ENCODE measurements around the gene PPFIBP1. TPM values are rescaled to one million over a fixed set of nuclear protein-coding genes. Genes with fewer than 3 reads are reported as not detected.
"Not testable (repeated sequence)": the region's sequence is repeated elsewhere in the genome, so short reads cannot be mapped to it uniquely, and the experiment has no call there.

PPFIBP1 gene
- total RNA-seq, 1 donor from 2014 or later: 103 TPM

GRCh38 chr12:27652174-27652763 is 128.3 kb downstream of the PPFIBP1 start:
- DNase-seq (ENCODE audit: low read depth): peak; percentile 88

GRCh38 chr12:27653661-27654060 is 129.7 kb downstream of the PPFIBP1 start:
- no peak for DNase-seq (ENCODE audit: low read depth)

DNA sequence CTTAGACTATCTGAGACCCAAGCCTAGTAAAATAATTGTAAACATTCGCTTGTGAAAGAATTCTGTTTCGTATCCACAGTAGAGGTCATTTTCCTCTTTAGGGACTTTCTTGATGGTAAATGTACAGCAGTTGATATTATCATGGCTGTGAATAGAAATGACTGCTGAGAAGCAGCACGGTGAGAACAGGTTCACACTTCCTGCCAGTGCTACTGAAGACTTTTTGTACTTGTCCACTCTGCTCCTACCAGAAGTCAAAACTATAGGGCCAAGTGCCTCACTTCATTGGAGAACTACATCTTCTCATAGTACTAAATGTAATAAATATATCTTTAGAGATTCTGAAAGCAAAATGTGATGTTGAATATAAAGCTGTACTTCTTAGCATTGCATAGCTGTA is 131.5 kb downstream of the PPFIBP1 start:
- DNase-seq (ENCODE audit: low read depth): not testable (repeated sequence)

- no peak for DNase-seq (ENCODE audit: low read depth)
These were observed 133.3 kb downstream of the PPFIBP1 start for GRCh38 chr12:27657296-27657695.

DNA sequence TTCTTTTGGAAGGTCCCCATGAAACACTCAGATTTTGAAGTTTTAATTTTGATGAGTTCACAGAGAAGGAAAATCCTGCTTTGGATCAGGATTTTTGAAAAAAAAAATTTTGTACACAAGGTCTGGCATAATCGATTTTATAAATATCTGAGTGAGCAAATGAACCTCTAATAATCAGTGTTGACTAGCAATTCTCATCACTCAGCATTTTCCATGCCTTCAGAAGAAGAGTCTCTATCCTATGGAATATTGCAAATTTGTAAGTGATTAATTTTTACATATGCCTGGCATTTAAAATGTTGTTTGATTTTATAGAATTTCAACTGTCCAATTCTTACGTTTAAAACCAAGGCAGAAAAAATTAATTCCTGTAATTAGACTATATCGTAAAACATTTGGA is 141.7 kb downstream of the PPFIBP1 start:
- no peak for DNase-seq (ENCODE audit: low read depth)

DNA sequence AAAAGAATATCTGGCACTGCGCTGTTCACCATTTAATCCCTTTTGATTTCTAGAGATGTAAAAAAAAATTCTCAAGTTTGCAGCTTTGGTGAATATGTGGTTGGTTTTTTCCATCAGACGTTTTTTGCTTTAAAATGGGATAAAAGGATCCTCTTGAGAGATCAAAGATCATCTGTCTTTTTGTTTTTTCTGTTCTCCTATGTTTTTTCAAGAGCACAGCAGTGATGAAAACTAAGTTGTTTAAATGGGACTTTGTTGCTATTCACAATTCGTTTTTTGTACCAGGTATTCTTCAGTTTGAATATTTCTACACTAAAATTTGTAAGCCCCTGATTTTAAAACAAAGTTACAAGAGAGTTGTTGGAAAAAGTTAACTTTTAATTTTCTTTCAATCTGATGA is 142.5 kb downstream of the PPFIBP1 start:
- no peak for DNase-seq (ENCODE audit: low read depth)

DNA sequence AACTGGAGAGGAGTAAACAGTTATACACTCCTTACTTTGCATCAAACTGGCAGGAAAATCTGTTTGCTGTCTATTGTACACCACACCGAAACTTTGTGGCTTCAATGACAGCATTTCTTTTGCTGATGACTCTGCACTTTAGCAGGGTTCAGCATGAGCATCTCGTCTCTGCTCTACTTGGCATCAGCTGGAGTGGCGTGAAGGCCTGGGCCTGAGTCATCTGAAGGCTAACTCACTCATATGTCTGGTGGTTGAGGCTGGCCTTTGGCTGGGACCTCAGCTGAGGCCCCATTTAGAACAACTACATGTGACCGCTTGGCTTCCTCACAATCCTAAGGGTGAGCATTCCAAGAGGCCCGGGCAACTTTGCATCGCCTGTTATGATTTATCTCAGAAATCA is 143.5 kb downstream of the PPFIBP1 start:
- peak; percentile 95 for DNase-seq (ENCODE audit: low read depth)

DNA sequence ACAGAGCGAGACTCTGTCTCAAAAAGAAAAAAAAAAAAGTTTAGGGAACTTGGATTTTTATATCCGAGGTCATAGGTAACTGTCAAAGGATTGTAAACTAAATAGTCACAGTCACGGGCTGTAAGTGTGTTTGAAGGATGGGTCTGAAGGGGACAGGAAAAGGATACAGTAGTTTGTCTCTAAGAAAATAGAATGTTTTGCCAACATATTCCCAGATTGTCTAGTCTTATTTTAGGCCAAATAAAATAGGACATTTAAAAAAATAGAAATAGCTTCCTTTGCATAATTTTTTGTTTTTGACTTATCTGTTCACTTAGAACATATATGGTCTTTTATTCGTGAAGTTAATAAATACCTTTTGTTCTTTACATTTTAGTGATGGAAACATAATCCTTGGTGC is 148.0 kb downstream of the PPFIBP1 start:
- DNase-seq (ENCODE audit: low read depth): no peak

GRCh38 chr12:27672643-27673042 is 148.6 kb downstream of the PPFIBP1 start:
- DNase-seq (ENCODE audit: low read depth): no peak

DNA sequence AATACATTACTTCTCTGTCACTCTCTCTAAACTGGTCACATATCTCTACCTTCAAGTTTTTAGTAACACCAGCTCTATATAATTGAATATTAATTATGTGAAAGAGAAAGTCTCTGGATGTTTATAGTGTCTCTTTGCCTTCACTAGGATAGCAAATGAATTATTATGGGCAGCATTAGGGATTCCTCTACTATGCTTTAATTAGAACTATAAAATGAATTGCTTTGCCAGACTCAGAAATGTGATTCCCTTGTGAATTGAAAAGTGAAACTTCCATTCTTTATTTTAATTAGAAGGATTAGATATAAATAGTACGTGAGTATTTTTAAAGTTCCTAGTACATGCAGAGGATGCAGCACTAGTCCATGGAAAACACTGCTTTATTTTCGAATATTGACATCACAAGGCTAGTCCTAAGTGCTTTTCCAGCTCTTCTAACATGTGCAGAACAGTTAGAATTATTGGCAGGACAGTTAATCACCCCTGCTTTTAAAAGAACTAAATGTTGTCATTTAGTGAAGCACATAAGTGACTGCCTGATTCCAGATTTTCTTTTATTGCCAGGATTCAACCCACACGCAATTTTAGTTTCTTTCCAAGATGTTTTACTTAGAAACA is 149.2 kb downstream of the PPFIBP1 start:
- peak; percentile 12 for DNase-seq (ENCODE audit: low read depth)

DNA sequence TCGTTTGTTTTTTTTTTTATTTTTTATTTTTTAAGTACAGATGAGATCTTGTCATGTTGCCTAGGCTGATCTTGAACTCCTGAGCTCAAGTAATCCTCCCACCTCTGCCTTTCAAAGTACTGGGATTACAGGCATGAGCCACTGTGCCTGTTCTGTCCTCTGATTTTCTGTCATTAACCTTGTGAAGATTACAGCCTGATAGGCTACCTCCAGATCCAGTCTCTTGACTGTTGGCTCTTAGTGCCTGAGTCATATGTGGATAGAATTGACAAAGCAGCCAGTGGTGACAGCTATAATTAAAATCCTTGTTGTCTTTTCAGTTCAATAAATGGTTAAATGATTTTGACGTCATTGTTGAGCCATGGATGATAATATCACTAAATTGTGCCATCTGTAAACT is 151.0 kb downstream of the PPFIBP1 start:
- DNase-seq (ENCODE audit: low read depth): no peak

DNA sequence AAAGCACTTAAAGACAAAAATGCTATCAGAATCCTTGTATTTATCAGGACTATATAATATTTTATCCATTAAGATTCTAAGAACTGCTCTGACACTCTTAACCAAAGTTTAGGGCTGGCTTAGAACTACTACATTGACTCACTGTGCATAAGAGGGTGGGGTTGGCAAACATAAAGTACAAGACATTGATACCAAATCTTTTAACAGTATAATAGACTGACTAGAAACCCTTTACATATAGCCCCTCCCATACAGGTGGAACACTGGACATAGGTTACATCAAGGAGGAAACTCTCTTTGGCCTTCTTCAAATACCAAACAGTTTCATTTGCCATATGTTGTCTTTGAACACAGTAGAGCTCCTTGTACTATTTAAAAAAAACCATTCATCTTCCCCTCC is 156.6 kb downstream of the PPFIBP1 start:
- no peak for DNase-seq (ENCODE audit: low read depth)

- no peak for DNase-seq (ENCODE audit: low read depth)
These were observed 158.5 kb downstream of the PPFIBP1 start for GRCh38 chr12:27682534-27682933.

GRCh38 chr12:27685274-27685673 is 161.3 kb downstream of the PPFIBP1 start:
- DNase-seq (ENCODE audit: low read depth): no peak

- DNase-seq (ENCODE audit: low read depth): no peak
These were observed 162.1 kb downstream of the PPFIBP1 start for GRCh38 chr12:27686147-27686546.

DNA sequence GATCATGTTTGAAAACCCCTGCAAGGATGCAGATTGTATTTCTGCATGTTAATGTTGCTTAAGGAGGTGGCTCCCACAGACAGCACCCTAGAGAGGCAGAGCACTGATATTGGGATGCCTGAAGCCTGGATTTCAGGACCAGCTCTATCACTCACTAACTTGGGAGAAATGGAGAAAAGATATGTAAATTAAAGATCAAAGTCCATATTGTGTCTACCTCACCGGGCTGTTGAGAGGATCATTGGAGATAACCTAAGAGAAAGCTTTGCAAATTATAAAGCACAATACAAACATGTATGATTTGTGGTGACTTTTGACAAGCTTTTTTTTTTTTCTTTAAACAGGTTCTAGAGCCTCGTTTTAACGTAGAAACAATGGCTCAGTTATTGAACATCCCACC is 164.7 kb downstream of the PPFIBP1 start:
- no peak for DNase-seq (ENCODE audit: low read depth)

DNA sequence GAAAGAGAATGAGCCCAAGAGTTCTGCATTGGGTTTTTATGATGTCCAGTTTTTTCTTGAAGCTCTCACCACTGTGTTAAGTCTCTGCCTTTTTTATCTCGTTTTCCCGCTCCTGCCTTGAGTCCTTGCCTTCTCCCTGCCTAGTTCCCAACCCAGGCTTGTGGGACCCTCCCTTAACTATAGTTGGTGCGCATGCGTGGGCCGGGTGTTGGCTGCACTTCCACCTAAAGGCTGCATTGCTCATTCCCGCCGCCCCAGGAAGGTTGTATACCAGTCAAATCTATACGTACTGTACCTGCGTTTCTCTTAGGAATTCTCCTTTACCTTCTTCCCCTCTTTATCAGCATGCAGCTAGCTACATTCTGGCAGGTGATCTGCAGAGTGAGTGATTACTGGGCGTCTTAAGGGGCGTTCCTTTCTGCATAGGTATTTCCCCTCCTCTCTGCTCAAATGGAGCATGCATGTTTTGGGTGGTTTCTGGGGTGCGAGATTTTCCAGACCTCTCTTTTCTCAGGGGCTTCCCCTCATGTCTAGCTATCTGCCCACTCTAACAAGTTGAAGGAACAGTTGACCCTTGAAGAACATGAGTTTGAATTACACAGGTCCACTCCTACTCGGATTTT is 165.7 kb downstream of the PPFIBP1 start:
- no peak for DNase-seq (ENCODE audit: low read depth)

DNA sequence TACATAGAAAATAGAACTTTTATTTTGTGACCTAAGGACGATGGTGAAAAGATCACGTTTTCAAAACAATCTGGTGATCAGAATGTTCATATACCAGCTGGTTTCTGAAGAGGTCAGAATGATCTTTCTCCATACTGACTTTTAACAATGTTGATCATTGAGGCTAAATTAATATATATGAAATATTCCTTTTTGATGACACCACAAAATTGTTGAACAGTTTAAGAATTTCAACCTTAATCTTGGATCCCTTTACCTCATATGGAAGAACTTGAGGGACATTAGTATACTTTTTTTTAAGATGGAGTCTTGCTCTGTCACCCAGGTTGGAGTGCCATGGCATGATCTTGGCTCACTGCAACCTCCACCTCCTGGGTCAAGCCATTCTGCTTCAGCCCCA is 169.4 kb downstream of the PPFIBP1 start:
- DNase-seq (ENCODE audit: low read depth): no peak

DNA sequence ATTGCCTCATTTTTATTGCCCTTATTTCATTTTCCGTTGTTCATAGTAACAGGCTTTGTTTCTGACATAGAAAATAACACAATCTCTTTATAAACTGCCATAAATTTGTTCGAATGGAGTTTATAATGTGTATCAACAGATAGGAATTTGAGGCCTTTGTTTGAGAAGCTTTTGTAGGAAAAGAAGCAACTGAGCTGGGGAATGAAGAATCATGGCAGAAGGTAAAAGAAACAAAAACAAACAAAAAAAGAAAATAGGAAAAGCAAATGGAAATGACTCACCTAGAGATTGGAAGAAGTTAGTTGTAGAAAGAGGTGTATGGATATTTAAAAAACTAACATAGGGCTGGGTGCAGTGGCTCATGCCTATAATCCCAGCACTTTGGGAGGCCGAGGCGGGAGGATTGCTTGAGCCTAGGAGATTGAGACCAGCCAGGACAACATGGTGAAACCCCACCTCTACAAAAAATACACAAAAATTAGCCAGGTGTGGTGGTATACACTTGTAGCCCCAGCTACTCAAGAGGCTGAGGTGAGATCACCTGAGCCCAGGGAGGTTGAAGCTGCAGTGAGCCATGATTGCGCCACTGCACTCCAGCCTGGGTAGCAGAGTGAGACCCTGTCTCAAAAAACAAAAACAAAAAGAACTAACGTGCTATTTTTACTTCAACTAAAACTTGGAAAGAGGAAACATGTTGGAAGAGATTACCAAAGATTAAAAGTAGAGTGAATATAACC is 171.7 kb downstream of the PPFIBP1 start:
- DNase-seq (ENCODE audit: low read depth): no peak

GRCh38 chr12:27696293-27696652 is 172.3 kb downstream of the PPFIBP1 start, which contains the start of gene REP15:
Gene REP15, plus strand, starts transcription at chr12:27696447. Its CDS starts 116 bp downstream, at chr12:27696563.
- DNase-seq (ENCODE audit: low read depth): no peak

GRCh38 chr12:27696864-27697564 is 173.0 kb downstream of the PPFIBP1 start:
- DNase-seq (ENCODE audit: low read depth): no peak
